ENCODE results near the gene KIF4A.
"Not testable (repeated sequence)": the region's sequence is repeated elsewhere in the genome, so short reads cannot be mapped to it uniquely, and the experiment has no call there.

The KIF4A gene

GRCh38 chrX:70281951-70282350 lies 8.0 kb upstream of the KIF4A start, which contains the start of gene RAB41:
Gene RAB41, plus strand, starts transcription at chrX:70282172. Its CDS starts 46 bp downstream, at chrX:70282218.
- DNase-seq (ENCODE audit: low read depth) = no peak

GRCh38 chrX:70289168-70289792 lies 624 bp upstream of the KIF4A start:
- DNase-seq (ENCODE audit: low read depth) = no peak

- DNase-seq (ENCODE audit: low read depth) = no peak
Measured at GRCh38 chrX:70292788-70293187, 2.9 kb downstream of the KIF4A start.

- DNase-seq (ENCODE audit: low read depth) = no peak
Measured at GRCh38 chrX:70293621-70294020, 3.7 kb downstream of the KIF4A start.

- no peak for DNase-seq (ENCODE audit: low read depth)
Measured at GRCh38 chrX:70301716-70302115, 11.8 kb downstream of the KIF4A start.

GRCh38 chrX:70313503-70313902 lies 23.6 kb downstream of the KIF4A start:
- DNase-seq (ENCODE audit: low read depth) = no peak

GRCh38 chrX:70322784-70323183 lies 32.9 kb downstream of the KIF4A start:
- no peak for DNase-seq (ENCODE audit: low read depth)

GRCh38 chrX:70323628-70324027 lies 33.7 kb downstream of the KIF4A start:
- not testable (repeated sequence) for DNase-seq (ENCODE audit: low read depth)

GRCh38 chrX:70324326-70324725 lies 34.4 kb downstream of the KIF4A start:
- DNase-seq (ENCODE audit: low read depth) = no peak

GRCh38 chrX:70331161-70331560 lies 41.3 kb downstream of the KIF4A start:
- no peak for DNase-seq (ENCODE audit: low read depth)

- no peak for DNase-seq (ENCODE audit: low read depth)
Measured at GRCh38 chrX:70332600-70332999, 42.7 kb downstream of the KIF4A start.

GRCh38 chrX:70336767-70337166 lies 46.9 kb downstream of the KIF4A start:
- no peak for DNase-seq (ENCODE audit: low read depth)

GRCh38 chrX:70338290-70338689 lies 48.4 kb downstream of the KIF4A start:
- no peak for DNase-seq (ENCODE audit: low read depth)

GRCh38 chrX:70343435-70343834 lies 53.5 kb downstream of the KIF4A start:
- no peak for DNase-seq (ENCODE audit: low read depth)

- DNase-seq (ENCODE audit: low read depth) = no peak
Measured at GRCh38 chrX:70346418-70347070, 56.6 kb downstream of the KIF4A start.

- not testable (repeated sequence) for DNase-seq (ENCODE audit: low read depth)
Measured at GRCh38 chrX:70348825-70349224, 58.9 kb downstream of the KIF4A start.

GRCh38 chrX:70349367-70350125 lies 59.6 kb downstream of the KIF4A start:
- DNase-seq (ENCODE audit: low read depth) = not testable (repeated sequence)

GRCh38 chrX:70352496-70352895 lies 62.6 kb downstream of the KIF4A start:
- DNase-seq (ENCODE audit: low read depth) = no peak

- DNase-seq (ENCODE audit: low read depth) = no peak
Measured at GRCh38 chrX:70353514-70353913, 63.6 kb downstream of the KIF4A start.

- no peak for DNase-seq (ENCODE audit: low read depth)
Measured at GRCh38 chrX:70354716-70355115, 64.8 kb downstream of the KIF4A start.

GRCh38 chrX:70359458-70359857 lies 69.6 kb downstream of the KIF4A start:
- DNase-seq (ENCODE audit: low read depth) = no peak

GRCh38 chrX:70360366-70360765 lies 70.5 kb downstream of the KIF4A start:
- DNase-seq (ENCODE audit: low read depth) = no peak

GRCh38 chrX:70368731-70369130 lies 78.8 kb downstream of the KIF4A start:
- DNase-seq (ENCODE audit: low read depth) = not testable (repeated sequence)

All from activated T-helper 9 cell treated with anti-CD3 and anti-CD28 coated beads, Interleukin-2, amount 50 U/mL, for 16 hours (primary cell).